ENCODE results near the gene CEP85L.

Gene CEP85L

DNA sequence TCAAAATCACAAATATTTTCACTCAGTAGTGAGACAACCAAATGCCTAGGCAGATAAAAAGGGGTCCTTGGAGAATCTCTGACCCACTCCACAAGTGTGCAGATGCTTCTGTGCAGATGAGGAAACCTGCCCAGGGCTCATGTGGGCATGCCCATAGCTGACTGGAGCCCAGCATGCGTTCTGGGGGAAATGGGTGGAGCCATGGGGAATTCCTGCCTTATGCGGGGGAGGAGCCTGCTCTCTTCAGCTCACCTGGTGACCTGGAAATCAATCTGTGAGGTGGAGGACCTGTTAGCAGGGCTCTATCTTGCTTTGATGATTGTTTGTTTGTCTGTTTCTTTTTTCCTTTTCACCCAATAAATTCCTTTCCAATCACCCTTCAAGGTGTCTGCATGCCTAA is 126.7 kb downstream of the CEP85L start:
- no peaks in the 10 kb centered on the region for H3K27me3 ChIP-seq (ENCODE audit: insufficient read depth, low read length)

GRCh38 chr6:118523216-118523615 is 128.2 kb downstream of the CEP85L start:
- Histone ChIP-seq H3K9ac (ENCODE audit: low read depth, low read length) (no peak overlapping the region), H3K36me3 (ENCODE audit: insufficient read depth, low read depth, low read length) (no peaks in the 10 kb centered on the region), H3K4me3 (ENCODE audit: low read length) (no peak overlapping the region), H3K27ac (ENCODE audit: low read length) (no peak overlapping the region), H3K27me3 (ENCODE audit: insufficient read depth, low read length) (no peaks in the 10 kb centered on the region), H3K9me3 (ENCODE audit: insufficient read depth, low read depth, low read length) (no peaks in the 10 kb centered on the region), H3K4me1 (ENCODE audit: insufficient read depth, low read length) (no peaks in the 10 kb centered on the region)

More for the DNA sequence above, 126.7 kb downstream of the CEP85L start:
- no peaks in the 10 kb centered on the region for H3K9me3 ChIP-seq (ENCODE audit: insufficient read depth, low read depth, low read length)
- no peak overlapping the region for H3K27ac ChIP-seq (ENCODE audit: low read length)
- no peak overlapping the region for H3K4me3 ChIP-seq (ENCODE audit: low read length)
- no peaks in the 10 kb centered on the region for H3K4me1 ChIP-seq (ENCODE audit: insufficient read depth, low read length)
- no peaks in the 10 kb centered on the region for H3K36me3 ChIP-seq (ENCODE audit: insufficient read depth, low read depth, low read length)
- no peak overlapping the region for H3K9ac ChIP-seq (ENCODE audit: low read depth, low read length)

- H3K4me1 ChIP-seq (ENCODE audit: insufficient read depth, low read length) = no peaks in the 10 kb centered on the region
- no peak overlapping the region for H3K9ac ChIP-seq (ENCODE audit: low read depth, low read length)
- H3K27me3 ChIP-seq (ENCODE audit: insufficient read depth, low read length) = no peaks in the 10 kb centered on the region
- no peak overlapping the region for H3K27ac ChIP-seq (ENCODE audit: low read length)
- H3K36me3 ChIP-seq (ENCODE audit: insufficient read depth, low read depth, low read length) = no peaks in the 10 kb centered on the region
- H3K9me3 ChIP-seq (ENCODE audit: insufficient read depth, low read depth, low read length) = no peaks in the 10 kb centered on the region
- no peak overlapping the region for H3K4me3 ChIP-seq (ENCODE audit: low read length)
Measured at GRCh38 chr6:118522422-118522821, 129.0 kb downstream of the CEP85L start.

DNA sequence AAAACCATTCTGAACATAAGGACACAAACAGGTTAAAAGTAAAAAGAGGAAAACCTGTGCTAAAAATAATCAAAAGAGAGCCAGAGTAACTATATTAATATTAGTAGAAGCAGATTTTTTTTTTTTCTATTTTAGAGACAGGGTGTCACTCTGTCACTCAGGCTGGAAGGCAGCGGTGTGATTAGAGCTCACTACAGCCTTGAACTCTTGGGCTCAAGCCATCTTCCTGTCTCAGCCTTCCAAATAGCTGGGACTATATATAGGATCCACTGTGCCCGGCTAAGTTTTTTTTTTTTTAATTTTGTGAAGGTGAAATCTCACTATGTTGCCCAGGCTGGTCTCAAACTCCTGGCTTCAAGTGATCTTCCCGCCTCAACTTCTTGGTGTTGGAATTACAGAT is 136.7 kb downstream of the CEP85L start:
- H3K9ac ChIP-seq (ENCODE audit: low read depth, low read length) = no peak overlapping the region
- H3K27ac ChIP-seq (ENCODE audit: low read length) = no peak overlapping the region
- H3K36me3 ChIP-seq (ENCODE audit: insufficient read depth, low read depth, low read length) = no peaks in the 10 kb centered on the region
- H3K27me3 ChIP-seq (ENCODE audit: insufficient read depth, low read length) = no peaks in the 10 kb centered on the region
- H3K4me3 ChIP-seq (ENCODE audit: low read length) = no peak overlapping the region
- H3K4me1 ChIP-seq (ENCODE audit: insufficient read depth, low read length) = no peaks in the 10 kb centered on the region
- H3K9me3 ChIP-seq (ENCODE audit: insufficient read depth, low read depth, low read length) = no peaks in the 10 kb centered on the region

DNA sequence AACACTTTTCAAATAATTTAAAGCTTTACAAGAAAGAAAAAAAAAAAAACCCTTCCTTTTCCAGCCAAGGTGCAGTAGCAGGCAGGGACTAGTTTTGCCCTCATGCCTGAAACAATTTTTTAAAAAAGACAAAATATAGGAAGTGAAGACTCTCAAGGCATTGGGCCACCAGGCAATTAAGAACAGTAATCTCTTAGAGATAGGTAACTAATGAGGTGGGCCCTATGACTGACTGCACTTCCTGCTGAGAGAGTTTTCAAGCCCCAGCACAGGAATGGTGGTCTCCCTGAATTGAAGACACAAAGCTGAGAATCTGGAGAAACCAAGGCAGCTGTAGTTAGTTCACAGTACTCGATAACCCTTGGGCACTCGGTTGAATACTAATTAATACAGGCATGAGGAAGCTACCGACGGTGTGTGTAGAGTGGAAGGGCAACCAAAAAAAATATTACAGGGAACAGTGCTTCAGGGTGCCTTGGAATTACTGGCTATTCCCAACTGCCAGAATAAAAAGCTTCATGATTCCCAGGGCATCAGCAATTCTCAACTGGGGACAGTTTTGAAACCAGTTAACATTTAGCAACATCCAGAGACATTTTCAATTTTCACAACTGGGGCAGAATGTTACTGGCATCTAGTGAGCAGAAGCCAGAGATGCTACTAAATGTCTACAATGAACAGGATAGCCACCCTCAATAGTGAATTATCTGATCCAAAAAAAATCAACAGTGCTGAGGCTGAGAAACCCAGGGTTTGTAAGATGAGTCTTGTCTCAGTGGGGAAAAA is 139.3 kb downstream of the CEP85L start:
- no peaks in the 10 kb centered on the region for H3K36me3 ChIP-seq (ENCODE audit: insufficient read depth, low read depth, low read length)

GRCh38 chr6:118509009-118509617 is 142.3 kb downstream of the CEP85L start:
- Histone ChIP-seq H3K36me3 (ENCODE audit: insufficient read depth, low read depth, low read length) (no peaks in the 10 kb centered on the region), H3K27me3 (ENCODE audit: insufficient read depth, low read length) (no peaks in the 10 kb centered on the region), H3K9me3 (ENCODE audit: insufficient read depth, low read depth, low read length) (no peaks in the 10 kb centered on the region)

More for the DNA sequence above, 139.3 kb downstream of the CEP85L start:
- Histone ChIP-seq H3K27ac (ENCODE audit: low read length) (no peak overlapping the region), H3K9me3 (ENCODE audit: insufficient read depth, low read depth, low read length) (no peaks in the 10 kb centered on the region), H3K4me3 (ENCODE audit: low read length) (no peak overlapping the region), H3K27me3 (ENCODE audit: insufficient read depth, low read length) (no peaks in the 10 kb centered on the region), H3K9ac (ENCODE audit: low read depth, low read length) (no peak overlapping the region), H3K4me1 (ENCODE audit: insufficient read depth, low read length) (no peaks in the 10 kb centered on the region)

GRCh38 chr6:118507636-118508035 is 143.8 kb downstream of the CEP85L start:
- Histone ChIP-seq H3K27me3 (ENCODE audit: insufficient read depth, low read length) (no peaks in the 10 kb centered on the region), H3K36me3 (ENCODE audit: insufficient read depth, low read depth, low read length) (no peaks in the 10 kb centered on the region), H3K4me3 (ENCODE audit: low read length) (no peak overlapping the region), H3K4me1 (ENCODE audit: insufficient read depth, low read length) (no peaks in the 10 kb centered on the region), H3K9ac (ENCODE audit: low read depth, low read length) (no peak overlapping the region), H3K9me3 (ENCODE audit: insufficient read depth, low read depth, low read length) (no peaks in the 10 kb centered on the region), H3K27ac (ENCODE audit: low read length) (no peak overlapping the region)

More at GRCh38 chr6:118509009-118509617, 142.3 kb downstream of the CEP85L start:
- no peak overlapping the region for H3K9ac ChIP-seq (ENCODE audit: low read depth, low read length)
- no peak overlapping the region for H3K4me3 ChIP-seq (ENCODE audit: low read length)
- H3K27ac ChIP-seq (ENCODE audit: low read length) = no peak overlapping the region
- no peaks in the 10 kb centered on the region for H3K4me1 ChIP-seq (ENCODE audit: insufficient read depth, low read length)

- H3K4me1 ChIP-seq (ENCODE audit: insufficient read depth, low read length) = no peaks in the 10 kb centered on the region
- H3K27ac ChIP-seq (ENCODE audit: low read length) = no peak overlapping the region
- no peaks in the 10 kb centered on the region for H3K36me3 ChIP-seq (ENCODE audit: insufficient read depth, low read depth, low read length)
- H3K9me3 ChIP-seq (ENCODE audit: insufficient read depth, low read depth, low read length) = no peaks in the 10 kb centered on the region
- no peak overlapping the region for H3K9ac ChIP-seq (ENCODE audit: low read depth, low read length)
- H3K4me3 ChIP-seq (ENCODE audit: low read length) = no peak overlapping the region
- H3K27me3 ChIP-seq (ENCODE audit: insufficient read depth, low read length) = no peaks in the 10 kb centered on the region
Measured at GRCh38 chr6:118506071-118506638, 145.2 kb downstream of the CEP85L start.

- Histone ChIP-seq H3K27me3 (ENCODE audit: insufficient read depth, low read length) (no peaks in the 10 kb centered on the region), H3K9ac (ENCODE audit: low read depth, low read length) (no peak overlapping the region), H3K27ac (ENCODE audit: low read length) (no peak overlapping the region), H3K36me3 (ENCODE audit: insufficient read depth, low read depth, low read length) (no peaks in the 10 kb centered on the region), H3K9me3 (ENCODE audit: insufficient read depth, low read depth, low read length) (no peaks in the 10 kb centered on the region), H3K4me3 (ENCODE audit: low read length) (no peak overlapping the region), H3K4me1 (ENCODE audit: insufficient read depth, low read length) (no peaks in the 10 kb centered on the region)
Measured at GRCh38 chr6:118505656-118506055, 145.7 kb downstream of the CEP85L start.

GRCh38 chr6:118504611-118505010 is 146.8 kb downstream of the CEP85L start:
- Histone ChIP-seq H3K27ac (ENCODE audit: low read length) (no peak overlapping the region), H3K27me3 (ENCODE audit: insufficient read depth, low read length) (no peaks in the 10 kb centered on the region), H3K36me3 (ENCODE audit: insufficient read depth, low read depth, low read length) (no peaks in the 10 kb centered on the region), H3K4me1 (ENCODE audit: insufficient read depth, low read length) (no peaks in the 10 kb centered on the region), H3K9me3 (ENCODE audit: insufficient read depth, low read depth, low read length) (no peaks in the 10 kb centered on the region), H3K9ac (ENCODE audit: low read depth, low read length) (no peak overlapping the region), H3K4me3 (ENCODE audit: low read length) (no peak overlapping the region)

DNA sequence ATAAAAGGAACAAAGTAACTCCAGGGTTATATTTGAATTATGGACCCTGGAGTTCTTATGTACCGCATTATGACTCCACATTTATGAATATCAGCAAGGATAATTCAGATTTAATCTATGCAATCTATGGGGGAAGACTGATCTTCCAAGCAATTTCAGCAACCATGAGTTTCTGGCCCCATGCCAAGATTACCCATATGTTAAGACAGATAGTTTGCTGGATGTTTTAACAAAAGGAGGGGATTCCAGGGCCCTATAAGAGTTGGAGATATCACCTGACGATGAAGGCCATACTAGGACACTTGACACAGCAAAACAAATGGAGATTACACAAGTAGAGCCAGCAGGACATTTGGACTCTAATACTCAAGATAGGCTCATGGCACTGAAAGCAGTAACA is 149.2 kb downstream of the CEP85L start:
- Histone ChIP-seq H3K9ac (ENCODE audit: low read depth, low read length) (no peak overlapping the region), H3K36me3 (ENCODE audit: insufficient read depth, low read depth, low read length) (no peaks in the 10 kb centered on the region), H3K4me1 (ENCODE audit: insufficient read depth, low read length) (no peaks in the 10 kb centered on the region), H3K9me3 (ENCODE audit: insufficient read depth, low read depth, low read length) (no peaks in the 10 kb centered on the region), H3K27ac (ENCODE audit: low read length) (no peak overlapping the region), H3K4me3 (ENCODE audit: low read length) (no peak overlapping the region), H3K27me3 (ENCODE audit: insufficient read depth, low read length) (no peaks in the 10 kb centered on the region)

- H3K27ac ChIP-seq (ENCODE audit: low read length) = no peak overlapping the region
- H3K9me3 ChIP-seq (ENCODE audit: insufficient read depth, low read depth, low read length) = no peaks in the 10 kb centered on the region
- no peak overlapping the region for H3K4me3 ChIP-seq (ENCODE audit: low read length)
- no peaks in the 10 kb centered on the region for H3K4me1 ChIP-seq (ENCODE audit: insufficient read depth, low read length)
- no peaks in the 10 kb centered on the region for H3K27me3 ChIP-seq (ENCODE audit: insufficient read depth, low read length)
- H3K36me3 ChIP-seq (ENCODE audit: insufficient read depth, low read depth, low read length) = no peaks in the 10 kb centered on the region
- H3K9ac ChIP-seq (ENCODE audit: low read depth, low read length) = no peak overlapping the region
Measured at GRCh38 chr6:118501765-118502164, 149.6 kb downstream of the CEP85L start.

All from iPS-20b (cell line).